HG02885 (cell line): ENCODE results near the gene DNPH1.

ENCODE experiments used
- ATAC-seq: cut with Tn5 transposase; IDR thresholded peaks from one replicate; pipeline ENCODE4 v1.9.1; 2021; ENCODE audit warnings: mild to moderate bottlenecking; ENCODE audit not compliant: unreplicated experiment, poor library complexity

DNPH1 gene

GRCh38 chr6:43185391-43185985 is 43.8 kb downstream of the DNPH1 start:
- no peak for ATAC-seq

- ATAC-seq: no peak
These were observed 44.9 kb downstream of the DNPH1 start for GRCh38 chr6:43184268-43184985.

GRCh38 chr6:43183441-43183840 is 45.8 kb downstream of the DNPH1 start:
- ATAC-seq: no peak

GRCh38 chr6:43181942-43182860 is 47.1 kb downstream of the DNPH1 start, which contains the start of gene CUL9:
Gene CUL9, plus strand, starts transcription at chr6:43182196. Its CDS starts 2,115 bp downstream, at chr6:43184311.
- ATAC-seq: peak; percentile 98

- ATAC-seq: no peak
These were observed 47.7 kb downstream of the DNPH1 start for GRCh38 chr6:43181621-43181941.

- no peak for ATAC-seq
These were observed 48.3 kb downstream of the DNPH1 start for GRCh38 chr6:43180985-43181384.

- no peak for ATAC-seq
These were observed 49.2 kb downstream of the DNPH1 start for GRCh38 chr6:43180058-43180457.

- ATAC-seq: no peak
These were observed 50.1 kb downstream of the DNPH1 start for GRCh38 chr6:43178951-43179830.

- ATAC-seq: no peak
These were observed 51.1 kb downstream of the DNPH1 start for GRCh38 chr6:43178150-43178549.

GRCh38 chr6:43176423-43176786 is 52.9 kb downstream of the DNPH1 start:
- no peak for ATAC-seq

GRCh38 chr6:43175676-43176422 is 53.4 kb downstream of the DNPH1 start:
- ATAC-seq: no peak
